GM12801 (cell line): ENCODE data around the gene HMCN2.

Experiments
- CTCF ChIP-seq: IDR thresholded peaks from one replicate; pipeline ENCODE4 v1.5.1; 2011; ENCODE audit warnings: control low read depth; ENCODE audit not compliant: insufficient read length; ENCODE audit errors: extremely low read depth

The HMCN2 gene

GRCh38 chr9:130308081-130308571 is 42.6 kb downstream of the HMCN2 start:
- TF ChIP-seq CTCF, result no peak

GRCh38 chr9:130309689-130310455 is 44.3 kb downstream of the HMCN2 start:
- TF ChIP-seq CTCF, result no peak

- no peak for TF ChIP-seq CTCF
Observed at GRCh38 chr9:130310456-130310855, 44.9 kb downstream of the HMCN2 start.

GRCh38 chr9:130311003-130311402 is 45.4 kb downstream of the HMCN2 start:
- TF ChIP-seq CTCF, result no peak

GRCh38 chr9:130311408-130312140 is 46.0 kb downstream of the HMCN2 start:
- no peak for TF ChIP-seq CTCF

GRCh38 chr9:130313103-130313858 is 47.7 kb downstream of the HMCN2 start:
- no peak for TF ChIP-seq CTCF
